HepG2 (cell line): ENCODE data around the gene PEBP1. TPM values are rescaled to one million over a fixed set of nuclear protein-coding genes. Genes with fewer than 3 reads are reported as not detected.

Experiments used
- ATAD3A ChIP-seq: sonication (generic); formaldehyde crosslinking; IDR thresholded peaks from 2 replicates; pipeline ENCODE4 v1.4.0; 2020; ENCODE audit warnings: missing genetic modification reagents
- CBFB ChIP-seq: sonication (generic); formaldehyde crosslinking; IDR thresholded peaks from 2 replicates; pipeline ENCODE4 v1.4.0; 2020; ENCODE audit warnings: missing genetic modification reagents
- CEBPG ChIP-seq: IDR thresholded peaks from 2 replicates; pipeline ENCODE4 v1.6.1; 2016
- HNF1B ChIP-seq: sonication (generic); formaldehyde crosslinking; IDR thresholded peaks from 2 replicates; pipeline ENCODE4 v1.5.1; 2020; ENCODE audit warnings: mild to moderate bottlenecking, moderate library complexity, missing genetic modification reagents
- KLF12 ChIP-seq: sonication (generic); formaldehyde crosslinking; IDR thresholded peaks from 2 replicates; pipeline ENCODE4 v1.4.0; 2020; ENCODE audit warnings: missing genetic modification reagents, borderline replicate concordance
- KLF15 ChIP-seq: sonication (generic); formaldehyde crosslinking; IDR thresholded peaks from 2 replicates; pipeline ENCODE4 v1.8.1; 2023; ENCODE audit warnings: borderline replicate concordance, mild to moderate bottlenecking, inconsistent platforms, missing genetic modification reagents, mixed read lengths
- MED13 ChIP-seq: sonication (generic); formaldehyde crosslinking; IDR thresholded peaks from 2 replicates; pipeline ENCODE4 v1.5.0; 2020; ENCODE audit warnings: missing genetic modification reagents
- ONECUT2 ChIP-seq: sonication (generic); formaldehyde crosslinking; IDR thresholded peaks from 2 replicates; pipeline ENCODE4 v1.4.0; 2020; ENCODE audit warnings: missing genetic modification reagents
- RFXANK ChIP-seq: IDR thresholded peaks from 2 replicates; pipeline ENCODE4 v1.6.1; 2016
- SOX5 ChIP-seq: IDR thresholded peaks from 2 replicates; pipeline ENCODE4 v1.6.1; 2016; ENCODE audit warnings: borderline replicate concordance
- XBP1 ChIP-seq: sonication (generic); formaldehyde crosslinking; IDR thresholded peaks from 2 replicates; pipeline ENCODE4 v1.5.0; 2020; ENCODE audit warnings: missing genetic modification reagents
- ZMYM3 ChIP-seq: sonication (generic); formaldehyde crosslinking; IDR thresholded peaks from 2 replicates; pipeline ENCODE4 v1.5.1; 2020; ENCODE audit warnings: mild to moderate bottlenecking, missing genetic modification reagents
- ZNF292 ChIP-seq: sonication (generic); formaldehyde crosslinking; IDR thresholded peaks from 2 replicates; pipeline ENCODE4 v1.8.1; 2022; ENCODE audit warnings: mild to moderate bottlenecking, low read depth, missing genetic modification reagents, borderline replicate concordance
- ZNF407 ChIP-seq: sonication (generic); formaldehyde crosslinking; IDR thresholded peaks from one replicate; pipeline ENCODE4 v1.5.1; 2020; ENCODE audit warnings: mild to moderate bottlenecking, missing genetic modification reagents; ENCODE audit errors: not compliant biosample characterization
- ZNF530 ChIP-seq: sonication (generic); formaldehyde crosslinking; IDR thresholded peaks from 2 replicates; pipeline ENCODE4 v1.5.0; 2020; ENCODE audit warnings: low read depth, mild to moderate bottlenecking, missing genetic modification reagents
- ZNF572 ChIP-seq: sonication (generic); formaldehyde crosslinking; IDR thresholded peaks from 2 replicates; pipeline ENCODE4 v1.5.1; 2020; ENCODE audit warnings: mild to moderate bottlenecking, missing genetic modification reagents
- ZNF619 ChIP-seq: sonication (generic); formaldehyde crosslinking; IDR thresholded peaks from 2 replicates; pipeline ENCODE4 v1.4.0; 2020; ENCODE audit warnings: mild to moderate bottlenecking, missing genetic modification reagents
- ZNF670 ChIP-seq: sonication (generic); formaldehyde crosslinking; IDR thresholded peaks from 2 replicates; pipeline ENCODE4 v1.8.0; 2022; ENCODE audit warnings: mild to moderate bottlenecking, missing genetic modification reagents, borderline replicate concordance
- ZNF773 ChIP-seq: sonication (generic); formaldehyde crosslinking; IDR thresholded peaks from 2 replicates; pipeline ENCODE4 v1.4.0; 2020; ENCODE audit warnings: missing genetic modification reagents, borderline replicate concordance
- polyA plus RNA-seq, 8 experiments: library from polyadenylated mRNA; depleted of rRNA in 3 of 8; stranded (reverse) in 7 of 8; unstranded in 1 of 8; fragments of >200 nt; fragmentation: Illumina TruSeq in 4 of 8; extraction: Trizol in 4 of 8; gene quantifications; 2 replicates each; pipeline versions ENCODE4 v1.2.1 to v1.2.3, GENCODE V29; 2011 to 2016; ENCODE audit warnings: low read depth in 4 of 8, missing spikeins in 1 of 8, mixed read lengths in 1 of 8; ENCODE audit not compliant: insufficient read depth in 1 of 8
- total RNA-seq, 5 experiments: library from RNA; depleted of rRNA; stranded (reverse); fragments of >200 nt; fragmentation: Illumina TruSeq; extraction: Trizol; gene quantifications; 2 replicates each; pipeline ENCODE4 v1.2.3, GENCODE V29; 2016; ENCODE audit warnings: low read depth in 1 of 5

The PEBP1 gene
- total and polyA plus RNA-seq, 2 of the 13 experiments (the other 11 are each of a cell fraction or from before 2014, with no cell fraction given), result 538 to 1,505 TPM

GRCh38 chr12:118135788-118136558 is at the start of gene PEBP1 (continued):
- TF ChIP-seq ZNF407 (CRISPR knock-in tag) (peak; percentile 90), ZMYM3 (CRISPR knock-in tag) (peak; percentile 92), KLF12 (CRISPR knock-in tag) (peak; percentile 97), MED13 (CRISPR knock-in tag) (peak; percentile 89), ZNF530 (no peak), ZNF619 (peak; percentile 68; the same call in 1 of the 2 replicates), RFXANK (CRISPR knock-in tag) (peak; percentile 37; the same call in 1 of the 2 replicates), CEBPG (CRISPR knock-in tag) (peak; percentile 35; the same call in 1 of the 2 replicates), XBP1 (CRISPR knock-in tag) (peak; percentile 77; the same call in 1 of the 2 replicates), ZNF292 (CRISPR knock-in tag) (no peak), SOX5 (CRISPR knock-in tag) (peak; percentile 75), KLF15 (CRISPR knock-in tag) (peak; percentile 100), HNF1B (CRISPR knock-in tag) (peak; percentile 88), ZNF670 (CRISPR knock-in tag) (peak; percentile 81; the same call in 1 of the 2 replicates), ONECUT2 (CRISPR knock-in tag) (peak; percentile 43), ATAD3A (CRISPR knock-in tag) (no peak), ZNF773 (CRISPR knock-in tag) (peak; percentile 40), ZNF572 (CRISPR knock-in tag) (peak; percentile 66; the same call in 1 of the 2 replicates), CBFB (CRISPR knock-in tag) (peak; percentile 80; the same call in 1 of the 2 replicates)
